Measurements from ENCODE around the gene EIF3F.
A peak's percentile ranks its signal among the peaks of the same experiment; 100 is the strongest.
"Not testable (repeated sequence)": the region's sequence is repeated elsewhere in the genome, so short reads cannot be mapped to it uniquely, and the experiment has no call there.

Gene EIF3F

GRCh38 chr11:7968686-7969085 lies 18.5 kb upstream of the EIF3F start:
- H3K9me3 ChIP-seq (ENCODE audit: control insufficient read depth, low read length), result no peaks in the 10 kb centered on the region
- H3K27ac ChIP-seq (ENCODE audit: low read depth, low read length, severe bottlenecking), result no peak overlapping the region
- no peaks in the 10 kb centered on the region for H3K36me3 ChIP-seq (ENCODE audit: control insufficient read depth, insufficient read depth, low read length)
- H3K4me3 ChIP-seq (ENCODE audit: extremely low read depth, insufficient read depth, low read length, poor library complexity, severe bottlenecking), result no peak overlapping the region
- H3K4me1 ChIP-seq (ENCODE audit: control insufficient read depth, insufficient read depth, low read length, poor library complexity, severe bottlenecking), result peaks cover 6% of the 10 kb centered on the region
- no CpG with 5 or more reads among the region's 2 CpGs for WGBS, 2 experiments (ENCODE audit: insufficient coverage in 2 of 2)

- H3K27ac ChIP-seq (ENCODE audit: low read depth, low read length, severe bottlenecking), result no peak overlapping the region
- H3K4me1 ChIP-seq (ENCODE audit: control insufficient read depth, insufficient read depth, low read length, poor library complexity, severe bottlenecking), result peaks cover 6% of the 10 kb centered on the region
- H3K9me3 ChIP-seq (ENCODE audit: control insufficient read depth, low read length), result no peaks in the 10 kb centered on the region
- H3K4me3 ChIP-seq (ENCODE audit: extremely low read depth, insufficient read depth, low read length, poor library complexity, severe bottlenecking), result no peak overlapping the region
- H3K36me3 ChIP-seq (ENCODE audit: control insufficient read depth, insufficient read depth, low read length), result no peaks in the 10 kb centered on the region
- 11% methylated on average over 1 of the region's 3 CpGs; no CpG with 5 or more reads in 1 of the 2 experiments for WGBS, 2 experiments (ENCODE audit: insufficient coverage in 2 of 2)
Observed at GRCh38 chr11:7969756-7970646, 17.1 kb upstream of the EIF3F start.

GRCh38 chr11:7971846-7972245 lies 15.3 kb upstream of the EIF3F start:
- Histone ChIP-seq H3K36me3 (ENCODE audit: control insufficient read depth, insufficient read depth, low read length) (no peaks in the 10 kb centered on the region), H3K4me1 (ENCODE audit: control insufficient read depth, insufficient read depth, low read length, poor library complexity, severe bottlenecking) (no peaks in the 10 kb centered on the region), H3K9me3 (ENCODE audit: control insufficient read depth, low read length) (no peaks in the 10 kb centered on the region), H3K4me3 (ENCODE audit: extremely low read depth, insufficient read depth, low read length, poor library complexity, severe bottlenecking) (no peak overlapping the region), H3K27ac (ENCODE audit: low read depth, low read length, severe bottlenecking) (no peak overlapping the region)

GRCh38 chr11:7973011-7973410 lies 14.1 kb upstream of the EIF3F start:
- no peak overlapping the region for H3K4me3 ChIP-seq (ENCODE audit: extremely low read depth, insufficient read depth, low read length, poor library complexity, severe bottlenecking)
- no peaks in the 10 kb centered on the region for H3K36me3 ChIP-seq (ENCODE audit: control insufficient read depth, insufficient read depth, low read length)
- no peaks in the 10 kb centered on the region for H3K4me1 ChIP-seq (ENCODE audit: control insufficient read depth, insufficient read depth, low read length, poor library complexity, severe bottlenecking)
- no peaks in the 10 kb centered on the region for H3K9me3 ChIP-seq (ENCODE audit: control insufficient read depth, low read length)
- H3K27ac ChIP-seq (ENCODE audit: low read depth, low read length, severe bottlenecking), result no peak overlapping the region
- WGBS, 2 experiments (ENCODE audit: insufficient coverage in 2 of 2), result 85 to 86% methylated on average over 1 to 2 of the region's 5 CpGs

GRCh38 chr11:7974668-7975067 lies 12.5 kb upstream of the EIF3F start:
- Histone ChIP-seq H3K36me3 (ENCODE audit: control insufficient read depth, insufficient read depth, low read length) (no peaks in the 10 kb centered on the region), H3K9me3 (ENCODE audit: control insufficient read depth, low read length) (no peaks in the 10 kb centered on the region), H3K4me3 (ENCODE audit: extremely low read depth, insufficient read depth, low read length, poor library complexity, severe bottlenecking) (no peak overlapping the region), H3K4me1 (ENCODE audit: control insufficient read depth, insufficient read depth, low read length, poor library complexity, severe bottlenecking) (no peaks in the 10 kb centered on the region), H3K27ac (ENCODE audit: low read depth, low read length, severe bottlenecking) (no peak overlapping the region)
- 100% methylated on average over 1 of the region's 2 CpGs; no CpG with 5 or more reads in 1 of the 2 experiments for WGBS, 2 experiments (ENCODE audit: insufficient coverage in 2 of 2)

GRCh38 chr11:7977232-7977917 lies 9.8 kb upstream of the EIF3F start:
- no peaks in the 10 kb centered on the region for H3K36me3 ChIP-seq (ENCODE audit: control insufficient read depth, insufficient read depth, low read length)
- H3K4me3 ChIP-seq (ENCODE audit: extremely low read depth, insufficient read depth, low read length, poor library complexity, severe bottlenecking), result no peak overlapping the region
- H3K4me1 ChIP-seq (ENCODE audit: control insufficient read depth, insufficient read depth, low read length, poor library complexity, severe bottlenecking), result no peaks in the 10 kb centered on the region
- no peaks in the 10 kb centered on the region for H3K9me3 ChIP-seq (ENCODE audit: control insufficient read depth, low read length)
- H3K27ac ChIP-seq (ENCODE audit: low read depth, low read length, severe bottlenecking), result peak overlapping the region; percentile 30
- WGBS, 2 experiments (ENCODE audit: insufficient coverage in 2 of 2), result 83 to 91% methylated on average over 2 to 4 of the region's 5 CpGs

- no peak overlapping the region for H3K27ac ChIP-seq (ENCODE audit: low read depth, low read length, severe bottlenecking)
- H3K9me3 ChIP-seq (ENCODE audit: control insufficient read depth, low read length), result no peaks in the 10 kb centered on the region
- no peaks in the 10 kb centered on the region for H3K36me3 ChIP-seq (ENCODE audit: control insufficient read depth, insufficient read depth, low read length)
- H3K4me3 ChIP-seq (ENCODE audit: extremely low read depth, insufficient read depth, low read length, poor library complexity, severe bottlenecking), result no peak overlapping the region
- peaks cover 5% of the 10 kb centered on the region for H3K4me1 ChIP-seq (ENCODE audit: control insufficient read depth, insufficient read depth, low read length, poor library complexity, severe bottlenecking)
- WGBS, 2 experiments (ENCODE audit: insufficient coverage in 2 of 2), result 67 to 71% methylated on average over 1 of the region's 1 CpG
Observed at GRCh38 chr11:7981619-7982157, 5.4 kb upstream of the EIF3F start.

GRCh38 chr11:7982582-7983119 lies 4.5 kb upstream of the EIF3F start:
- 86% methylated on average over 1 of the region's 1 CpG; no CpG with 5 or more reads in 1 of the 2 experiments for WGBS, 2 experiments (ENCODE audit: insufficient coverage in 2 of 2)
- Histone ChIP-seq H3K4me3 (ENCODE audit: extremely low read depth, insufficient read depth, low read length, poor library complexity, severe bottlenecking) (no peak overlapping the region), H3K4me1 (ENCODE audit: control insufficient read depth, insufficient read depth, low read length, poor library complexity, severe bottlenecking) (peaks cover 5% of the 10 kb centered on the region), H3K27ac (ENCODE audit: low read depth, low read length, severe bottlenecking) (no peak overlapping the region), H3K9me3 (ENCODE audit: control insufficient read depth, low read length) (no peaks in the 10 kb centered on the region), H3K36me3 (ENCODE audit: control insufficient read depth, insufficient read depth, low read length) (no peaks in the 10 kb centered on the region)

GRCh38 chr11:7983832-7984590 lies 3.1 kb upstream of the EIF3F start:
- Histone ChIP-seq H3K4me3 (ENCODE audit: extremely low read depth, insufficient read depth, low read length, poor library complexity, severe bottlenecking) (no peak overlapping the region), H3K4me1 (ENCODE audit: control insufficient read depth, insufficient read depth, low read length, poor library complexity, severe bottlenecking) (peaks cover 6% of the 10 kb centered on the region), H3K27ac (ENCODE audit: low read depth, low read length, severe bottlenecking) (no peak overlapping the region), H3K36me3 (ENCODE audit: control insufficient read depth, insufficient read depth, low read length) (peaks cover 8% of the 10 kb centered on the region), H3K9me3 (ENCODE audit: control insufficient read depth, low read length) (no peaks in the 10 kb centered on the region)
- 79 to 82% methylated on average over 6 to 7 of the region's 7 CpGs for WGBS, 2 experiments (ENCODE audit: insufficient coverage in 2 of 2)

GRCh38 chr11:7987560-7987883 lies 385 bp downstream of the EIF3F start:
- peaks cover 14% of the 10 kb centered on the region for H3K4me1 ChIP-seq (ENCODE audit: control insufficient read depth, insufficient read depth, low read length, poor library complexity, severe bottlenecking)
- H3K27ac ChIP-seq (ENCODE audit: low read depth, low read length, severe bottlenecking), result peak overlapping the region; percentile 25
- peak overlapping the region; percentile 80 for H3K4me3 ChIP-seq (ENCODE audit: extremely low read depth, insufficient read depth, low read length, poor library complexity, severe bottlenecking)
- peaks cover 38% of the 10 kb centered on the region for H3K36me3 ChIP-seq (ENCODE audit: control insufficient read depth, insufficient read depth, low read length)
- 0% methylated on average over 1 of the region's 13 CpGs for WGBS, 2 experiments (ENCODE audit: insufficient coverage in 2 of 2)
- not testable (repeated sequence) for H3K9me3 ChIP-seq (ENCODE audit: control insufficient read depth, low read length)

All from mesodermal cell (in vitro differentiated cells).